Measurements from ENCODE around the gene SPACA6.

DNA sequence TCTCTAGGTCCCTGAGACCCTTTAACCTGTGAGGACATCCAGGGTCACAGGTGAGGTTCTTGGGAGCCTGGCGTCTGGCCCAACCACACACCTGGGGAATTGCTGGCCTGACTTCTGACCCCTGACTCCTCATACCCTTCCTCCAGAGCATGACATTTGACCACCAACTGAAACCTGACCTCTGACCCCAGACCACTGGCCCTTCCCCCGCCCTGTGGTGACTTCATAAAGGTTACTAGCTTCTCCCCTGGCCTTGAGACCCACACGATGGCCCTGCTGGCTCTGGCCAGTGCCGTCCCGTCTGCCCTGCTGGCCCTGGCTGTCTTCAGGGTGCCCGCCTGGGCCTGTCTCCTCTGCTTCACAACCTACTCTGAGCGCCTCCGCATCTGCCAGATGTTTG lies at the start of gene SPACA6:
- TF ChIP-seq, protein P1, sequence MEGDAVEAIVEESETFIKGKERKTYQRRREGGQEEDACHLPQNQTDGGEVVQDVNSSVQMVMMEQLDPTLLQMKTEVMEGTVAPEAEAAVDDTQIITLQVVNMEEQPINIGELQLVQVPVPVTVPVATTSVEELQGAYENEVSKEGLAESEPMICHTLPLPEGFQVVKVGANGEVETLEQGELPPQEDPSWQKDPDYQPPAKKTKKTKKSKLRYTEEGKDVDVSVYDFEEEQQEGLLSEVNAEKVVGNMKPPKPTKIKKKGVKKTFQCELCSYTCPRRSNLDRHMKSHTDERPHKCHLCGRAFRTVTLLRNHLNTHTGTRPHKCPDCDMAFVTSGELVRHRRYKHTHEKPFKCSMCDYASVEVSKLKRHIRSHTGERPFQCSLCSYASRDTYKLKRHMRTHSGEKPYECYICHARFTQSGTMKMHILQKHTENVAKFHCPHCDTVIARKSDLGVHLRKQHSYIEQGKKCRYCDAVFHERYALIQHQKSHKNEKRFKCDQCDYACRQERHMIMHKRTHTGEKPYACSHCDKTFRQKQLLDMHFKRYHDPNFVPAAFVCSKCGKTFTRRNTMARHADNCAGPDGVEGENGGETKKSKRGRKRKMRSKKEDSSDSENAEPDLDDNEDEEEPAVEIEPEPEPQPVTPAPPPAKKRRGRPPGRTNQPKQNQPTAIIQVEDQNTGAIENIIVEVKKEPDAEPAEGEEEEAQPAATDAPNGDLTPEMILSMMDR (conservative IDR thresholded peaks at IDR 0.05 in 1 of 2, IDR thresholded peaks at IDR 0.05 in 1 of 2; ENCODE audit: low read depth in 1 of 2, low read length in 2 of 2): no peak
- TF ChIP-seq EZH2 (IDR thresholded peaks at IDR 0.05; ENCODE audit: low read length, missing control alignments): no peak

Measured in fibroblast of lung (primary cell).